Measurements from ENCODE around the gene HIBADH.
A peak's percentile ranks its signal among the peaks of the same experiment; 100 is the strongest.
"Not testable (repeated sequence)": the region's sequence is repeated elsewhere in the genome, so short reads cannot be mapped to it uniquely, and the experiment has no call there.

HIBADH gene

GRCh38 chr7:27546610-27547009, 116.1 kb downstream of the HIBADH start:
- no peak for DNase-seq (ENCODE audit: low read depth)

DNA sequence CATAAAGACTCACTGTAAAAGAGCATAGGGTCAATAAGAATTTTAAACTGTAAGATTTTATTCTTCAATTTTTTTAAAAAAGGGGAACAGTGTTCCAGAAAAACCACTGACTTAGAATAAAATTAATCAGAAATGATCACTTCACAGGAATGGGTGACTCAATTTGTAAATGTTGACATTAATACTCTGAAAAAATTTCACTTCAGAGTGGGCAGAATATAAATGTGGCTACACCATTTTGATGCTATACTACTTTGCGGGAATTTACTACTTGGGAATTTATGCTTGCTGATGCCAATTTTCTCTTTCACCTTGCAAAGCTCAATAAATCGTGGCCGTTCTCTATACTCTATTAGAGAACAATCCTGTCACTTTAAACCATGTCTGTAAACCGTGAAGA, 126.9 kb downstream of the HIBADH start:
- no peak for DNase-seq (ENCODE audit: low read depth)

GRCh38 chr7:27533652-27534081, 129.0 kb downstream of the HIBADH start:
- DNase-seq (ENCODE audit: low read depth), result no peak

- no peak for DNase-seq (ENCODE audit: low read depth)
Observed at GRCh38 chr7:27532314-27532713, 130.4 kb downstream of the HIBADH start.

GRCh38 chr7:27527348-27527714, 135.4 kb downstream of the HIBADH start:
- no peak for DNase-seq (ENCODE audit: low read depth)

DNA sequence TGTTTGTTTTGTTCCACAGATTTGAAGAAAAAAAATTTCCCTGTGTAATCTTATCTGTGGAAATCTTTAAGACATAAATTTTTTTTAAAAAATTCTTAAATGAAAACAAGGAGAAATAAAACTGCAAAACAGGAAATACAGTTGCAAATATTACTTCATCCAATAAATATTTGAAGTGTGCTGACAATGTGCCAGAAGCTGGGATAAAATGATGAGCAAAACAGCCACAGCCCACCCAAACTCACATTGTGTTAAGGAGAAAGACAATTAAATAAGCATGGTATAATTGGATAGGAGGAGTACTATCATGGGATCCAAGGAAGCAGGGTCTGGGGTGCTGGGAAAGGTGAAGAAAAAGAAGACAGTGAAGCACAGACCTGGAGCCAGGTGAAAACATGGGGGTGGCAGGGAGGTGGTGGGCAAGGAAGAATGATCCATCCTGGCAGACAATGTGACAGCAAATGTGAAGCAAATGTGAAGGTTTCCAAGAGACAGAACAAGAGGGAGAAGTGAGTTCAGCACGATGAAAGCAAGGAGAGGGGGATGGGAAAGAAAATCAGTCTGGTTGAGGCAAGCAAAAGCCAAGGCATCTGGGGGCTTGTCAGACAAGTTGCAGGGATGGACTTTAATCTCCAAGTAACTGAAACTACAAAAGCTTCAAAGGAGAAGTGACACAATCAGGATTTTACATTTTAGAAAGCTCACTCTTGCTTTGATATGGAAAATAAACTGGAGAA, 135.9 kb downstream of the HIBADH start:
- DNase-seq (ENCODE audit: low read depth), result no peak

DNA sequence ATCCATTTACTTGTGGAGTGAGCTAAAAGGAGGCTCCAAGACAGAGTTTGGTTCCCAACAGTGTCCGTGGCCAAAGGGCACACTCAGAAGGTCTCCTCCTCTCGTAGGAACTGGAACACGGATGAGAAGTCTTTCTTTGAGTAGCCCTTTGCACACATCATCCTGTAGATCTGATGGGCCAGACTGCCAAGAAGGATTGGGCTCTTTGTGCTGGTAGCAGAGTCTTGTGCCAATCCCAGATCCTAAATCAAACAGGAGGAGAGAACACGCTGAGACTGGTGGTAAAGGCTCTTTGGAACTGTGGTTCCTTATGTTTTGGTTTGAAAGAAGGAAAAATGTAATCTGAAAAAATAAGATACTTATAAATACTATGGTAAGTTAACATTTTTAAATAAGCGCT, 136.6 kb downstream of the HIBADH start:
- no peak for DNase-seq (ENCODE audit: low read depth)

GRCh38 chr7:27523321-27523720, 139.4 kb downstream of the HIBADH start:
- DNase-seq (ENCODE audit: low read depth), result no peak

DNA sequence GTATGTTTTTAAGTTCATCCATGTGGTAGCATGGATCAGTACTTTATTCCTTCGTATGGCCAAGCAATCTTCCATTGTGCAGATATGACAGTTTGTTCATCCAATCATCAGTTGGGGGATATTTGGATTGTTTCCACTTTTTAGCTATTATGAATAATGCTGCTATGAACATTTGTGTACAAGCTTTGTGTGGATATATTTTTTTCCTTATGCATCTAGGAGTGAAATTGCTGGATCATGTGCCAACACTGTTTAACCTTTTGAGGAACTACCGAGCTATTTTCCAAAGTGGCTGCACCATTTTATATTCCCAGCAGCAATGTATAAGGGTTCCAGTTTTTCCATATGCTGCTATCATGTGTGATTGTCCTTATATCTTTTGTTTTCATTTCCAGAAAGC, 140.1 kb downstream of the HIBADH start:
- no peak for DNase-seq (ENCODE audit: low read depth)

- no peak for DNase-seq (ENCODE audit: low read depth)
Observed at GRCh38 chr7:27520815-27521790, 141.6 kb downstream of the HIBADH start.

- DNase-seq (ENCODE audit: low read depth), result no peak
Observed at GRCh38 chr7:27519793-27520469, 142.8 kb downstream of the HIBADH start.

DNA sequence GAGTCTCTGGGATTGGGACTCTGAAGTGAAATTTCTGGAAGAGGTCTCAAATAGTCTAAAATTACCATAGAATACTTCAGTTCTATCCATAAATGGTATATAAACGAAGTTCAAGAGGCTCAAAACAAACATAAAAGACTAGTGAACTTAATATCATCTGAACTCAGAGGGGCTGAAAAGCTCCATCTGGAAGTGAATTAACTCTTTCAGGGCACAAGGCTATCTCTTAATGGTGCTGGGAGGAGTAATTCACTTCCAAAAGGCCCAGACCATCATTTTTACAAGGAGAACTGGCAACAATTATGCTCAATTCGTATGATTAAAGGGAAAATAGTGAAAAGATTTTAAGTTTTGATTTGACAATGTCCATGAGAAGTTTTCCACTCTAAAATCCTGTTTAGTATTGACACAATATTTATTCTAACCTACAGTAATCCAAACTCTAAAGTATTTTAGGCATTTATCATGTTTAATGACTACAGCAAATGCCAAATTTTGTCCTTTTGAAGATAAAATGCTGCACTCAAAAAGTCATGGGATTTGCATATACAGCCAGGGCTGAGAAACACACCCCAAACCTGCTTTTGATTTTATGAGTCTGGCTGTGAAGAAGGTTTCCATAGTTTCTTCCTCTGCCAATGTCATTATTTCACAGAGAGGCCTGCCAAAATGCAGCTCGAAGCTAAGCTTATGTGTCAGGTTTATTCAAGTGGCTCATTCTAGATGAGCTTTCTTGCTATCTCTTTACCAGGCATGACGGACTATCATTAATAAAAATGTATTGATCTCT, 143.9 kb downstream of the HIBADH start:
- no peak for DNase-seq (ENCODE audit: low read depth)

DNA sequence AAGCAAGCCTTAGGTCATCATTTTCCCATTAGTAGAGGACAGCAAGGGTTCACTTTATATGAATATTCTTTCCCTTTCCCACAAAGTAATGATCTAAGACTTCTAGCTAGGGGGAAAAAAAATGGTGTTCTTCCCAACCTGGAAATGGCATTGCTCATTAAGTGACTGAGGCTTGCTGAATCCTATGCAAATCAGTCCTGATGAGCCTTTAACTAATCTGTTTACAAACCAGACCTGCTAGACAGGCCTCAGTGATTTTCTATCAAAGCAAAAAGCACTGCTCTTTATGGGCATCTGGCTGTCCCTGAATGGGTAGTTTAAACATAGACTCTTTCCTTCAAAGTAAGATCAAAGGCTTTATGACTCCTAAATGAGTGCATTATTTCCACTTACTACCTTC, 146.3 kb downstream of the HIBADH start:
- DNase-seq (ENCODE audit: low read depth), result no peak

DNA sequence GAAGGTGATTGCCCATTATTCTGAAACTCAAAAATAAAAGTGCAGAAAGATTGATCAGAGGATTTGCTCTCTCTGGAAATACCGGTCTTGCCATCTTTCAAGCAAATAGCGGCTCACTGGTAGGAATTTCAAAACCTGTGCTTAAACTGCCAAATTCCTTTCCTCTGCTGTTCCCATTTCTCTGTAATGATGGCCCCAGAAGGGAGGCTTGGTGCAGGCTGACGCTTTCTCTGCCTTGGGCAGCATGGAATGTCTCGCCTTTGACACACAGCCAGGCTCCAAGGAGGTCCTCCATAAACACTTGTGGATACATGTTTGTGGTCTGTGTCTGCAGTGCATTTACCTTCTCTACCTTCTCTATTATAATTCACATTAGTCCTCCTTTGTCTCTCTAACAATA, 146.8 kb downstream of the HIBADH start:
- DNase-seq (ENCODE audit: low read depth), result no peak

DNA sequence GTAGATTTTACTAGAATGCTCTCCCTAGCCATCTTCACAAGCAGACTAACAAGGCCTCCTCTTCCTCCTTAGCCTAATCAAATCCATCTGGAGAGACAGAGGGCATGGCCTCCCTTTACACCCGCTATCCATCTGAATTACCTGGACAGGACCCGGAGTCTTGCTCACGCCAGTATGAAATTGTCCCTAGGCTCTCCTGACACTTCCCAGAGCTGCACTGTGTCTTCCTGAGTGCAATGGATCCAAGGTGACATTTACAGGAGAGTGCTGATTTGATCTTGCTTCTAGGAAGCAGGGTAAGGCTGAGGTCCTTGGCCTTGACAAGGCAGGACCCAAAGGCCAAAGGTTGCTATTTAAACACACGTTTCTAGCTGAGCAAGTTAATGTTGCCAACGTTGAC, 147.8 kb downstream of the HIBADH start:
- DNase-seq (ENCODE audit: low read depth), result no peak

GRCh38 chr7:27513885-27514284, 148.8 kb downstream of the HIBADH start:
- no peak for DNase-seq (ENCODE audit: low read depth)

DNA sequence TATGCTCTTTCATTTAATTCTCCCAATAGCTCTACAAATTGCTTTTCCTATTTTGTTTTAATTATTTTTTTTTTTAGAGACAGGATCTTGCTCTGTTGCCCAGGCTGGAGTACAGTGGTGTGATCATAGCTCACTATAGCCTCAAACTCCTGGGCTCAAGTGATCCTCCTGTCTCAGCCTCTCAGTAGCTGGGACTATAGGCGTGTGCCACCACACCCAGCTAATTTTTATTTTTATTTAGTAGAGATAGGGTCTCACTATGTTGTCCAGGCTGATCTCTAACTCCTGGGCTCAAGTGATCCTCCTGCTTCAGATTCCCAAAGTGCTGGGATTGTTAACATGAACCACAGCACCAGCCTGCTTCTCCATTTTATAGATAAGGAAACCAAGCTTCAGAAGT, 151.3 kb downstream of the HIBADH start:
- DNase-seq (ENCODE audit: low read depth), result not testable (repeated sequence)

- DNase-seq (ENCODE audit: low read depth), result no peak
Observed at GRCh38 chr7:27510541-27510940, 152.1 kb downstream of the HIBADH start.

- not testable (repeated sequence) for DNase-seq (ENCODE audit: low read depth)
Observed at GRCh38 chr7:27501879-27502278, 160.8 kb downstream of the HIBADH start.

DNA sequence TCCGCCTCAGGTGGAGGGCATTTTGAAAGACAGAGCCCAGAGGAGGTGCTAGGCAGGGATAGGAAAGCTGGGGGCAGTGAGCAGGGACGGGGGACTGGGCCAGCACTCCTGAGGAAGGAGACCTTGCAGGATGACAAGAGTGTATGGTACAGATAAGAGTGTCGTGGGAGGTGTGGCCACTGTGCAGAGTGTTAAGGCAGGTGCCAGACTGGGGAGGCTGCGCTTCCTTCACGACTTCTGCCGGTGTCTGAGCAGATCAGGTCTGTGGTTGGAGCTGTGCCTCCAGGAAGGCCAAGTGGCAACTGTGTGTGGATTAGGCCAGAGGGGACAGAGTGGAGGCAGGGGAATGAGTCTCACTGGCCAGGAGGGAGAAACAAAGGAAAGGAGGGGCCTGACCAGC, 161.7 kb downstream of the HIBADH start:
- DNase-seq (ENCODE audit: low read depth), result peak; percentile 20

GRCh38 chr7:27492224-27492623, 170.5 kb downstream of the HIBADH start:
- no peak for DNase-seq (ENCODE audit: low read depth)

GRCh38 chr7:27491534-27491933, 171.1 kb downstream of the HIBADH start:
- no peak for DNase-seq (ENCODE audit: low read depth)

All from CMK (cell line).